Neural progenitor cell (in vitro differentiated cells): ENCODE data around the gene GCKR. TPM values are rescaled to one million over a fixed set of nuclear protein-coding genes. Genes with fewer than 3 reads are reported as not detected.

Experiments used
- DNase-seq: peaks from one replicate; pipeline ENCODE4 v3.0.0-alpha.2; 2016; ENCODE audit warnings: low spot score
- H2AFZ ChIP-seq: fragments of 200-600 bp; sonication (generic); replicated peaks from 2 replicates; pipeline ENCODE4 v1.6.1; 2016; ENCODE audit warnings: antibody characterized with exemption
- H3F3A ChIP-seq: fragments of 200-600 bp; sonication (generic); 2 replicates; pipeline ENCODE4 v1.6.1; 2016; ENCODE audit warnings: antibody characterized with exemption, low read depth
- H3K27ac ChIP-seq: fragments of 200-600 bp; sonication (generic); 2 replicates; pipeline ENCODE4 v1.5.1; 2016; ENCODE audit warnings: mild to moderate bottlenecking
- H3K27me3 ChIP-seq: fragments of 200-600 bp; sonication (generic); 2 replicates; pipeline ENCODE4 v1.6.1; 2016; ENCODE audit warnings: mild to moderate bottlenecking, moderate library complexity
- H3K36me3 ChIP-seq: fragments of 200-600 bp; sonication (generic); 2 replicates; pipeline ENCODE4 v1.5.1; 2016
- H3K4me1 ChIP-seq: fragments of 200-600 bp; sonication (generic); 2 replicates; pipeline ENCODE4 v1.6.1; 2016; ENCODE audit warnings: mixed run types
- H3K4me2 ChIP-seq: fragments of 200-600 bp; sonication (generic); 2 replicates; pipeline ENCODE4 v1.6.1; 2016
- H3K4me3 ChIP-seq: fragments of 200-600 bp; sonication (generic); 2 replicates; pipeline ENCODE4 v1.5.1; 2016
- H3K79me2 ChIP-seq: fragments of 200-600 bp; sonication (generic); 2 replicates; pipeline ENCODE4 v1.6.1; 2016; ENCODE audit warnings: low read depth
- H3K9ac ChIP-seq: fragments of 200-600 bp; sonication (generic); 2 replicates; pipeline ENCODE4 v1.6.1; 2016
- H3K9me3 ChIP-seq: fragments of 200-600 bp; sonication (generic); 2 replicates; pipeline ENCODE4 v1.5.1; 2016; ENCODE audit warnings: low read depth
- H4K20me1 ChIP-seq: fragments of 200-600 bp; sonication (generic); 2 replicates; pipeline ENCODE4 v1.6.1; 2016; ENCODE audit warnings: low read depth
- H3K27ac Mint-ChIP-seq: 3 replicates; pipeline ENCODE4 v1.8.0; 2021; ENCODE audit warnings: mixed read lengths
- H3K27me3 Mint-ChIP-seq: 2 replicates; pipeline ENCODE4 v1.8.0; 2022; ENCODE audit warnings: low read depth, mild to moderate bottlenecking, inconsistent platforms, moderate library complexity, mixed read lengths; ENCODE audit not compliant: insufficient read depth
- H3K36me3 Mint-ChIP-seq: 3 replicates; pipeline ENCODE4 v1.8.0; 2021; ENCODE audit warnings: mixed read lengths
- H3K4me1 Mint-ChIP-seq: 3 replicates; pipeline ENCODE4 v1.8.0; 2021; ENCODE audit warnings: mixed read lengths
- H3K4me3 Mint-ChIP-seq: 3 replicates; pipeline ENCODE4 v1.8.0; 2021; ENCODE audit warnings: mild to moderate bottlenecking, moderate library complexity, mixed read lengths
- H3K9me3 Mint-ChIP-seq: 3 replicates; pipeline ENCODE4 v1.8.0; 2020; ENCODE audit warnings: mixed read lengths
- CTCF ChIP-seq: fragments of 200-600 bp; sonication (generic); IDR thresholded peaks from 2 replicates; pipeline ENCODE4 v1.5.1; 2017; ENCODE audit warnings: antibody characterized with exemption, mild to moderate bottlenecking
- EZH2 ChIP-seq: fragments of 200-600 bp; sonication (generic); IDR thresholded peaks from 2 replicates; pipeline ENCODE4 v1.6.1; 2017; ENCODE audit warnings: antibody characterized with exemption, mild to moderate bottlenecking, moderate library complexity
- EZH2phosphoT487 ChIP-seq: fragments of 200-600 bp; sonication (generic); IDR thresholded peaks from 2 replicates; pipeline ENCODE4 v1.6.1; 2017; ENCODE audit warnings: antibody characterized with exemption
- total RNA-seq: library from RNA; depleted of rRNA; stranded (reverse); fragments of >200 nt; gene quantifications from 2 replicates; pipeline ENCODE4 v1.2.3, GENCODE V29; 2015; ENCODE audit warnings: low replicate concordance

Gene GCKR
- total RNA-seq, 1 donor from 2014 or later: not detected

- Mint-ChIP-seq H3K36me3 (peaks cover 12% of the 10 kb centered on the region), H3K4me1 (no peaks in the 10 kb centered on the region), H3K4me3 (no peak overlapping the region), H3K9me3 (no peaks in the 10 kb centered on the region), H3K27me3 (peaks cover 4% of the 10 kb centered on the region), H3K27ac (no peak overlapping the region)
- no peaks in the 10 kb centered on the region for H3K27me3 ChIP-seq
- H3K36me3 ChIP-seq: no peaks in the 10 kb centered on the region
- no peak overlapping the region for H3K4me2 ChIP-seq
- no peak overlapping the region for H2AFZ ChIP-seq
- no peak overlapping the region for H3K9ac ChIP-seq
- H4K20me1 ChIP-seq: no peaks in the 10 kb centered on the region
- DNase-seq: no peak
- no peaks in the 10 kb centered on the region for H3K79me2 ChIP-seq
- H3K4me1 ChIP-seq: no peaks in the 10 kb centered on the region
- no peaks in the 10 kb centered on the region for H3F3A ChIP-seq
- no peaks in the 10 kb centered on the region for H3K9me3 ChIP-seq
- no peak for TF ChIP-seq EZH2phosphoT487
- TF ChIP-seq EZH2: no peak
- TF ChIP-seq CTCF: no peak
- H3K4me3 ChIP-seq: no peak overlapping the region
- H3K27ac ChIP-seq: no peak overlapping the region
Observed at GRCh38 chr2:27461118-27461517, 35.5 kb upstream of the GCKR start.

GRCh38 chr2:27464443-27464842 is 32.2 kb upstream of the GCKR start:
- DNase-seq: no peak
- Histone ChIP-seq H3K4me2 (no peak overlapping the region), H3K27me3 (no peaks in the 10 kb centered on the region), H2AFZ (no peak overlapping the region), H3K79me2 (no peaks in the 10 kb centered on the region), H3K9me3 (no peaks in the 10 kb centered on the region), H3K27ac (no peak overlapping the region), H4K20me1 (no peaks in the 10 kb centered on the region), H3K9ac (no peak overlapping the region), H3F3A (no peaks in the 10 kb centered on the region), H3K4me1 (no peaks in the 10 kb centered on the region), H3K36me3 (no peaks in the 10 kb centered on the region), H3K4me3 (no peak overlapping the region)
- no peaks in the 10 kb centered on the region for H3K9me3 Mint-ChIP-seq
- peaks cover 2% of the 10 kb centered on the region for H3K27me3 Mint-ChIP-seq
- H3K36me3 Mint-ChIP-seq: peaks cover 9% of the 10 kb centered on the region
- H3K4me3 Mint-ChIP-seq: no peak overlapping the region
- no peaks in the 10 kb centered on the region for H3K4me1 Mint-ChIP-seq
- TF ChIP-seq EZH2phosphoT487 (no peak), CTCF (no peak), EZH2 (no peak)
- H3K27ac Mint-ChIP-seq: no peak overlapping the region

- DNase-seq: no peak
- H3K9me3 ChIP-seq: no peaks in the 10 kb centered on the region
- H4K20me1 ChIP-seq: no peaks in the 10 kb centered on the region
- TF ChIP-seq EZH2 (no peak), EZH2phosphoT487 (no peak), CTCF (no peak)
- no peaks in the 10 kb centered on the region for H3K79me2 ChIP-seq
- Mint-ChIP-seq H3K27me3 (no peaks in the 10 kb centered on the region), H3K9me3 (no peaks in the 10 kb centered on the region), H3K36me3 (peaks cover 9% of the 10 kb centered on the region), H3K27ac (peak overlapping the region; percentile 78), H3K4me1 (no peaks in the 10 kb centered on the region), H3K4me3 (no peak overlapping the region)
- H3F3A ChIP-seq: no peaks in the 10 kb centered on the region
- H3K4me2 ChIP-seq: no peak overlapping the region
- no peaks in the 10 kb centered on the region for H3K4me1 ChIP-seq
- H3K4me3 ChIP-seq: no peak overlapping the region
- no peak overlapping the region for H3K9ac ChIP-seq
- H3K36me3 ChIP-seq: no peaks in the 10 kb centered on the region
- no peak overlapping the region for H2AFZ ChIP-seq
- no peaks in the 10 kb centered on the region for H3K27me3 ChIP-seq
- H3K27ac ChIP-seq: no peak overlapping the region
Observed at GRCh38 chr2:27471961-27472360, 24.7 kb upstream of the GCKR start.
